H9 (cell line): ENCODE data around the gene SLC46A1. TPM values are rescaled to one million over a fixed set of nuclear protein-coding genes. Genes with fewer than 3 reads are reported as not detected.

Source experiments
- DNase-seq: peaks from one replicate; pipeline ENCODE4 v3.0.0-alpha.2; 2017
- H2AFZ ChIP-seq: one replicate; pipeline ENCODE4 v1.6.1; 2013; ENCODE audit warnings: mild to moderate bottlenecking, low read length, control low read depth, moderate library complexity
- H2AK5ac ChIP-seq: 2 replicates; pipeline ENCODE4 v1.6.1; 2013; ENCODE audit warnings: low read length, control low read depth, mixed read lengths; ENCODE audit not compliant: insufficient read length
- H2BK120ac ChIP-seq: one replicate; pipeline ENCODE4 v1.6.1; 2013; ENCODE audit warnings: low read depth, mild to moderate bottlenecking, low read length, control low read depth, inconsistent platforms; ENCODE audit not compliant: poor library complexity, severe bottlenecking
- H2BK12ac ChIP-seq: 2 replicates; pipeline ENCODE4 v1.6.1; 2013; ENCODE audit warnings: low read length, control low read depth, mixed read lengths, low read depth; ENCODE audit not compliant: insufficient read length
- H2BK15ac ChIP-seq: 2 replicates; pipeline ENCODE4 v1.6.1; 2013; ENCODE audit warnings: low read depth, low read length, control low read depth
- H2BK20ac ChIP-seq: one replicate; pipeline ENCODE4 v1.6.1; 2013; ENCODE audit warnings: low read depth, mild to moderate bottlenecking, low read length, control low read depth, inconsistent platforms; ENCODE audit not compliant: poor library complexity, severe bottlenecking
- H2BK5ac ChIP-seq: 2 replicates; pipeline ENCODE4 v1.6.1; 2013; ENCODE audit warnings: low read length, control low read depth, mixed read lengths; ENCODE audit not compliant: insufficient read length
- H3K14ac ChIP-seq: 2 replicates; pipeline ENCODE4 v1.6.1; 2013; ENCODE audit warnings: low read length, control low read depth; ENCODE audit not compliant: insufficient read depth
- H3K18ac ChIP-seq: 2 replicates; pipeline ENCODE4 v1.6.1; 2013; ENCODE audit warnings: low read depth, mild to moderate bottlenecking, mixed read lengths, low read length, control low read depth; ENCODE audit not compliant: insufficient read length
- H3K23ac ChIP-seq: 2 replicates; pipeline ENCODE4 v1.6.1; 2013; ENCODE audit warnings: low read length, control low read depth, mixed read lengths, low read depth; ENCODE audit not compliant: insufficient read length
- H3K23me2 ChIP-seq: 2 replicates; pipeline ENCODE4 v1.6.1; 2013; ENCODE audit warnings: low read depth, mild to moderate bottlenecking, mixed read lengths, low read length, control low read depth; ENCODE audit not compliant: insufficient read length, poor library complexity, severe bottlenecking
- H3K27ac ChIP-seq: 2 replicates; pipeline ENCODE4 v1.5.1; 2013; ENCODE audit warnings: low read length, control low read depth, mixed read lengths, low read depth; ENCODE audit not compliant: insufficient read length
- H3K27me3 ChIP-seq: 2 replicates; pipeline ENCODE4 v1.6.1; 2013; ENCODE audit warnings: low read length, control low read depth, inconsistent platforms; ENCODE audit not compliant: insufficient read depth
- H3K4ac ChIP-seq: 2 replicates; pipeline ENCODE4 v1.6.1; 2013; ENCODE audit warnings: low read depth, mild to moderate bottlenecking, control low read depth, inconsistent platforms, low read length, moderate library complexity
- H3K4me1 ChIP-seq: 2 replicates; pipeline ENCODE4 v1.6.1; 2013; ENCODE audit warnings: low read length, control low read depth, inconsistent platforms; ENCODE audit not compliant: insufficient read depth
- H3K4me2 ChIP-seq: 2 replicates; pipeline ENCODE4 v1.6.1; 2013; ENCODE audit warnings: low read length, control low read depth, mixed read lengths; ENCODE audit not compliant: insufficient read length, insufficient read depth
- H3K56ac ChIP-seq: 2 replicates; pipeline ENCODE4 v1.6.1; 2013; ENCODE audit warnings: low read depth, mild to moderate bottlenecking, mixed read lengths, low read length, control low read depth; ENCODE audit not compliant: insufficient read length
- H3K79me1 ChIP-seq: 2 replicates; pipeline ENCODE4 v1.6.1; 2013; ENCODE audit warnings: low read depth, mild to moderate bottlenecking, moderate library complexity, low read length, control low read depth, inconsistent platforms; ENCODE audit not compliant: insufficient read depth, poor library complexity, severe bottlenecking
- H3K79me2 ChIP-seq: 2 replicates; pipeline ENCODE4 v1.6.1; 2013; ENCODE audit warnings: low read length, control low read depth, inconsistent platforms; ENCODE audit not compliant: insufficient read depth
- H3K9ac ChIP-seq: 2 replicates; pipeline ENCODE4 v1.6.1; 2013; ENCODE audit warnings: low read length, control low read depth, mixed read lengths; ENCODE audit not compliant: insufficient read length; ENCODE audit errors: extremely low read depth
- H3K9me3 ChIP-seq: one replicate; pipeline ENCODE4 v1.6.1; 2013; ENCODE audit warnings: low read depth, low read length, inconsistent platforms; ENCODE audit not compliant: control insufficient read depth
- H3T11ph ChIP-seq: one replicate; pipeline ENCODE4 v1.6.1; 2013; ENCODE audit warnings: mild to moderate bottlenecking, low read length, control low read depth, inconsistent platforms
- H4K20me1 ChIP-seq: one replicate; pipeline ENCODE4 v1.6.1; 2013; ENCODE audit not compliant: control insufficient read depth, insufficient read length, insufficient read depth
- H4K5ac ChIP-seq: 2 replicates; pipeline ENCODE4 v1.6.1; 2013; ENCODE audit warnings: low read depth, mild to moderate bottlenecking, mixed read lengths, low read length, control low read depth; ENCODE audit not compliant: insufficient read length
- H4K8ac ChIP-seq: replicated peaks from 2 replicates; pipeline ENCODE4 v1.6.1; 2013; ENCODE audit warnings: low read length, control low read depth, mixed read lengths, low read depth; ENCODE audit not compliant: insufficient read length
- H4K91ac ChIP-seq: 2 replicates; pipeline ENCODE4 v1.6.1; 2013; ENCODE audit warnings: low read depth, mild to moderate bottlenecking, moderate library complexity, mixed read lengths, low read length, control low read depth; ENCODE audit not compliant: insufficient read length
- H3K27ac Mint-ChIP-seq, 3 experiments: 2 replicates in 2 of 3; 3 replicates in 1 of 3; pipeline ENCODE4 v1.8.0; 2020 to 2021; ENCODE audit warnings: mixed read lengths in 3 of 3, mild to moderate bottlenecking in 1 of 3, moderate library complexity in 1 of 3
- H3K27me3 Mint-ChIP-seq: 2 replicates; pipeline ENCODE4 v1.8.0; 2021; ENCODE audit warnings: low read depth, mild to moderate bottlenecking, moderate library complexity, mixed read lengths
- H3K36me3 Mint-ChIP-seq, 3 experiments: 2 replicates in 2 of 3; 3 replicates in 1 of 3; pipeline ENCODE4 v1.8.0; 2020 to 2021; ENCODE audit warnings: low read depth in 3 of 3, mixed read lengths in 3 of 3; ENCODE audit not compliant: insufficient read depth in 1 of 3
- H3K4me1 Mint-ChIP-seq, 2 experiments: 2 replicates each; pipeline ENCODE4 v1.8.0; 2020; ENCODE audit warnings: mixed read lengths in 2 of 2
- H3K4me3 Mint-ChIP-seq, 2 experiments: 2 replicates in 1 of 2; 3 replicates in 1 of 2; pipeline ENCODE4 v1.8.0; 2020 to 2021; ENCODE audit warnings: mild to moderate bottlenecking in 2 of 2, mixed read lengths in 2 of 2, moderate library complexity in 1 of 2
- H3K9me3 Mint-ChIP-seq, 2 experiments: 2 replicates in 1 of 2; 3 replicates in 1 of 2; pipeline ENCODE4 v1.8.0; 2020; ENCODE audit warnings: mild to moderate bottlenecking in 2 of 2, mixed read lengths in 2 of 2, moderate library complexity in 1 of 2
- WGBS: extraction: QIAGEN DNeasy Blood & Tissue Kit; methylation state at CpG from one replicate; pipeline ENCODE4 v1.1.7; 2013; ENCODE audit warnings: missing lambda C conversion rate, low lambda C conversion rate, mixed read lengths; ENCODE audit not compliant: insufficient read length; ENCODE audit errors: extremely low coverage; 5-methylcytosine and 5-hydroxymethylcytosine counted together
- total RNA-seq: library from RNA; stranded (reverse); gene quantifications from 2 replicates; pipeline ENCODE4 v1.2.1, GENCODE V29; 2021
- TF ChIP-seq, protein P1 (sequence below): fragments of 200-600 bp; sonication (generic); conservative IDR thresholded peaks from 3 replicates; pipeline ENCODE4 v1.8.0; 2021; ENCODE audit warnings: antibody characterized with exemption, mild to moderate bottlenecking

The SLC46A1 gene
- total RNA-seq, 1 experiment from 2014 or later, result 8.7 TPM

GRCh38 chr17:28390984-28391383, 15.0 kb downstream of the SLC46A1 start:
- H3K4me3 Mint-ChIP-seq, result no peak overlapping the region
- H3K14ac ChIP-seq, result no peak overlapping the region

More at GRCh38 chr17:28390984-28391383, 15.0 kb downstream of the SLC46A1 start:
- no peak overlapping the region for H2BK12ac ChIP-seq
- H2AFZ ChIP-seq, result no peak overlapping the region
- no peaks in the 10 kb centered on the region for H3K27me3 ChIP-seq
- no peak overlapping the region for H3K4ac ChIP-seq
- H4K5ac ChIP-seq, result no peak overlapping the region
- no peak overlapping the region for H4K91ac ChIP-seq
- H4K20me1 ChIP-seq, result no peaks in the 10 kb centered on the region
- no peak for DNase-seq
- no peak overlapping the region for H2BK20ac ChIP-seq
- H3K79me2 ChIP-seq, result no peaks in the 10 kb centered on the region
- no peak overlapping the region for H3K23ac ChIP-seq
- H3K56ac ChIP-seq, result no peak overlapping the region
- Mint-ChIP-seq H3K36me3 (peaks cover 0 to 3% (median 0%) of the 10 kb centered on the region in 3 experiments; a peak in 2 of 7 replicates), H3K4me1 (peaks cover 0 to 9% of the 10 kb centered on the region in 2 experiments; a peak in 1 of 4 replicates), H3K9me3 (no peaks in the 10 kb centered on the region), H3K27me3 (peaks cover 25% of the 10 kb centered on the region), H3K27ac (no peak overlapping the region)
- H3T11ph ChIP-seq, result no peak overlapping the region
- H3K23me2 ChIP-seq, result no peaks in the 10 kb centered on the region
- no peak overlapping the region for H4K8ac ChIP-seq
- H2BK5ac ChIP-seq, result no peak overlapping the region
- no peaks in the 10 kb centered on the region for H3K4me1 ChIP-seq
- H2AK5ac ChIP-seq, result no peak overlapping the region
- no peak overlapping the region for H2BK15ac ChIP-seq
- WGBS, result no CpG with 5 or more reads among the region's 1 CpG
- H3K18ac ChIP-seq, result no peak overlapping the region
- TF ChIP-seq, protein P1, sequence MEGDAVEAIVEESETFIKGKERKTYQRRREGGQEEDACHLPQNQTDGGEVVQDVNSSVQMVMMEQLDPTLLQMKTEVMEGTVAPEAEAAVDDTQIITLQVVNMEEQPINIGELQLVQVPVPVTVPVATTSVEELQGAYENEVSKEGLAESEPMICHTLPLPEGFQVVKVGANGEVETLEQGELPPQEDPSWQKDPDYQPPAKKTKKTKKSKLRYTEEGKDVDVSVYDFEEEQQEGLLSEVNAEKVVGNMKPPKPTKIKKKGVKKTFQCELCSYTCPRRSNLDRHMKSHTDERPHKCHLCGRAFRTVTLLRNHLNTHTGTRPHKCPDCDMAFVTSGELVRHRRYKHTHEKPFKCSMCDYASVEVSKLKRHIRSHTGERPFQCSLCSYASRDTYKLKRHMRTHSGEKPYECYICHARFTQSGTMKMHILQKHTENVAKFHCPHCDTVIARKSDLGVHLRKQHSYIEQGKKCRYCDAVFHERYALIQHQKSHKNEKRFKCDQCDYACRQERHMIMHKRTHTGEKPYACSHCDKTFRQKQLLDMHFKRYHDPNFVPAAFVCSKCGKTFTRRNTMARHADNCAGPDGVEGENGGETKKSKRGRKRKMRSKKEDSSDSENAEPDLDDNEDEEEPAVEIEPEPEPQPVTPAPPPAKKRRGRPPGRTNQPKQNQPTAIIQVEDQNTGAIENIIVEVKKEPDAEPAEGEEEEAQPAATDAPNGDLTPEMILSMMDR, result no peak
- no peak overlapping the region for H3K27ac ChIP-seq
- no peaks in the 10 kb centered on the region for H3K9me3 ChIP-seq
- no peak overlapping the region for H3K4me2 ChIP-seq
- no peak overlapping the region for H2BK120ac ChIP-seq
- no peaks in the 10 kb centered on the region for H3K79me1 ChIP-seq
- no peak overlapping the region for H3K9ac ChIP-seq
